Measurements from ENCODE around the gene MTMR3.

MTMR3 gene

GRCh38 chr22:29903371-29903770, 20.4 kb downstream of the MTMR3 start:
- H3K4me2 ChIP-seq (ENCODE audit: insufficient read depth, low read length): no peak overlapping the region
- ATAC-seq (ENCODE audit: insufficient read depth, low read depth): no peak
- no peaks in the 10 kb centered on the region for H3K36me3 ChIP-seq (ENCODE audit: insufficient read depth, low read length)
- H3K27ac ChIP-seq (ENCODE audit: low read length): no peak overlapping the region
- H4K20me1 ChIP-seq (ENCODE audit: insufficient read depth, low read length): peaks cover 25% of the 10 kb centered on the region
- no peaks in the 10 kb centered on the region for H3K27me3 ChIP-seq (ENCODE audit: insufficient read depth, low read length, poor library complexity)
- DNase-seq: no peak
- no peaks in the 10 kb centered on the region for H3K9me3 ChIP-seq (ENCODE audit: insufficient read depth, low read length, severe bottlenecking)
- no peak overlapping the region for H3K4me3 ChIP-seq (ENCODE audit: low read depth in 1 of 2, low read length in 2 of 2)
- H2AFZ ChIP-seq (ENCODE audit: low read depth, low read length): no peak overlapping the region
- TF ChIP-seq, protein P1, sequence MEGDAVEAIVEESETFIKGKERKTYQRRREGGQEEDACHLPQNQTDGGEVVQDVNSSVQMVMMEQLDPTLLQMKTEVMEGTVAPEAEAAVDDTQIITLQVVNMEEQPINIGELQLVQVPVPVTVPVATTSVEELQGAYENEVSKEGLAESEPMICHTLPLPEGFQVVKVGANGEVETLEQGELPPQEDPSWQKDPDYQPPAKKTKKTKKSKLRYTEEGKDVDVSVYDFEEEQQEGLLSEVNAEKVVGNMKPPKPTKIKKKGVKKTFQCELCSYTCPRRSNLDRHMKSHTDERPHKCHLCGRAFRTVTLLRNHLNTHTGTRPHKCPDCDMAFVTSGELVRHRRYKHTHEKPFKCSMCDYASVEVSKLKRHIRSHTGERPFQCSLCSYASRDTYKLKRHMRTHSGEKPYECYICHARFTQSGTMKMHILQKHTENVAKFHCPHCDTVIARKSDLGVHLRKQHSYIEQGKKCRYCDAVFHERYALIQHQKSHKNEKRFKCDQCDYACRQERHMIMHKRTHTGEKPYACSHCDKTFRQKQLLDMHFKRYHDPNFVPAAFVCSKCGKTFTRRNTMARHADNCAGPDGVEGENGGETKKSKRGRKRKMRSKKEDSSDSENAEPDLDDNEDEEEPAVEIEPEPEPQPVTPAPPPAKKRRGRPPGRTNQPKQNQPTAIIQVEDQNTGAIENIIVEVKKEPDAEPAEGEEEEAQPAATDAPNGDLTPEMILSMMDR (IDR thresholded peaks at IDR 0.05; ENCODE audit: borderline replicate concordance, extremely low read depth, low read length, poor library complexity, severe bottlenecking): no peak
- no peak for TF ChIP-seq EZH2 (IDR thresholded peaks at IDR 0.05; ENCODE audit: borderline replicate concordance, low read depth, low read length, severe bottlenecking)
- H3K4me1 ChIP-seq (ENCODE audit: insufficient read depth, low read length): no peaks in the 10 kb centered on the region
- peaks cover 88% of the 10 kb centered on the region for H3K79me2 ChIP-seq (ENCODE audit: insufficient read depth, low read length)
- H3K9ac ChIP-seq (ENCODE audit: low read depth, low read length): no peak overlapping the region

DNA sequence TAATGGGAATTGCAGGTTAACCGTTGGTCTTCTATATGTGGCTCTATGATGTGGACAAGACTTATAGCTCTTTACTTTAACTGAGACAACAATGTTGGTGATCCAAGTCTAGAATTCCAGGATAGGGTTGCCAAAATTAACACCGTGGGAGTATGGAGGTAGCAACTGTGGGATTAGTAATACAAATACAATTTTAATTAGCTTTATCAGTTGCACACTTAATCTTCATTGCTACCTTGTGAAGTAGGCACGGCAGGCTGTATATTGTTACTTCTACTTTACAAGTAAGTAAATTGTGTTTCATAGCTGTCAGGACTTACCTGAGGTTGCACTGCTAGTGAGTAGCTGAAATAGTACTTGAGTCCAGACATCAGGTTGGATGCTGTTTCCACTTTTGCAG, 21.0 kb downstream of the MTMR3 start:
- H3K79me2 ChIP-seq (ENCODE audit: insufficient read depth, low read length): peaks cover 87% of the 10 kb centered on the region
- H3K36me3 ChIP-seq (ENCODE audit: insufficient read depth, low read length): no peaks in the 10 kb centered on the region
- H3K4me2 ChIP-seq (ENCODE audit: insufficient read depth, low read length): no peak overlapping the region
- no peak for ATAC-seq (ENCODE audit: insufficient read depth, low read depth)
- no peak overlapping the region for H3K9ac ChIP-seq (ENCODE audit: low read depth, low read length)
- H3K4me3 ChIP-seq (ENCODE audit: low read depth in 1 of 2, low read length in 2 of 2): no peak overlapping the region
- no peak overlapping the region for H3K27ac ChIP-seq (ENCODE audit: low read length)
- no peak overlapping the region for H2AFZ ChIP-seq (ENCODE audit: low read depth, low read length)
- peaks cover 23% of the 10 kb centered on the region for H4K20me1 ChIP-seq (ENCODE audit: insufficient read depth, low read length)
- TF ChIP-seq EZH2 (IDR thresholded peaks at IDR 0.05; ENCODE audit: borderline replicate concordance, low read depth, low read length, severe bottlenecking): no peak
- TF ChIP-seq, protein P1 (IDR thresholded peaks at IDR 0.05; ENCODE audit: borderline replicate concordance, extremely low read depth, low read length, poor library complexity, severe bottlenecking): no peak
- no peaks in the 10 kb centered on the region for H3K9me3 ChIP-seq (ENCODE audit: insufficient read depth, low read length, severe bottlenecking)
- H3K4me1 ChIP-seq (ENCODE audit: insufficient read depth, low read length): no peaks in the 10 kb centered on the region
- no peaks in the 10 kb centered on the region for H3K27me3 ChIP-seq (ENCODE audit: insufficient read depth, low read length, poor library complexity)
- no peak for DNase-seq

- peaks cover 88% of the 10 kb centered on the region for H3K79me2 ChIP-seq (ENCODE audit: insufficient read depth, low read length)
- no peak overlapping the region for H3K4me2 ChIP-seq (ENCODE audit: insufficient read depth, low read length)
These were observed 25.0 kb downstream of the MTMR3 start for GRCh38 chr22:29907753-29908515.

More at GRCh38 chr22:29907753-29908515, 25.0 kb downstream of the MTMR3 start:
- no peak overlapping the region for H3K9ac ChIP-seq (ENCODE audit: low read depth, low read length)
- peak; percentile 11 for DNase-seq
- H2AFZ ChIP-seq (ENCODE audit: low read depth, low read length): no peak overlapping the region
- H3K36me3 ChIP-seq (ENCODE audit: insufficient read depth, low read length): no peaks in the 10 kb centered on the region
- peak; percentile 45; the same call in 1 of the 3 replicates for ATAC-seq (ENCODE audit: insufficient read depth, low read depth)
- peaks cover 33% of the 10 kb centered on the region for H4K20me1 ChIP-seq (ENCODE audit: insufficient read depth, low read length)
- no peaks in the 10 kb centered on the region for H3K4me1 ChIP-seq (ENCODE audit: insufficient read depth, low read length)
- no peaks in the 10 kb centered on the region for H3K27me3 ChIP-seq (ENCODE audit: insufficient read depth, low read length, poor library complexity)
- TF ChIP-seq, protein P1 (IDR thresholded peaks at IDR 0.05; ENCODE audit: borderline replicate concordance, extremely low read depth, low read length, poor library complexity, severe bottlenecking): no peak
- TF ChIP-seq EZH2 (IDR thresholded peaks at IDR 0.05; ENCODE audit: borderline replicate concordance, low read depth, low read length, severe bottlenecking): no peak
- H3K9me3 ChIP-seq (ENCODE audit: insufficient read depth, low read length, severe bottlenecking): no peaks in the 10 kb centered on the region
- H3K4me3 ChIP-seq (ENCODE audit: low read depth in 1 of 2, low read length in 2 of 2): no peak overlapping the region
- no peak overlapping the region for H3K27ac ChIP-seq (ENCODE audit: low read length)
